ENCODE measurements around the gene LYPD6. TPM values are rescaled to one million over a fixed set of nuclear protein-coding genes. Genes with fewer than 3 reads are reported as not detected.

Gene LYPD6
- total RNA-seq, 1 donor from 2014 or later: 4.1 TPM

- TF ChIP-seq EZH2 (IDR thresholded peaks at IDR 0.05) (no peak), EZH2phosphoT487 (IDR thresholded peaks at IDR 0.05) (no peak)
- TF ChIP-seq, protein P1, sequence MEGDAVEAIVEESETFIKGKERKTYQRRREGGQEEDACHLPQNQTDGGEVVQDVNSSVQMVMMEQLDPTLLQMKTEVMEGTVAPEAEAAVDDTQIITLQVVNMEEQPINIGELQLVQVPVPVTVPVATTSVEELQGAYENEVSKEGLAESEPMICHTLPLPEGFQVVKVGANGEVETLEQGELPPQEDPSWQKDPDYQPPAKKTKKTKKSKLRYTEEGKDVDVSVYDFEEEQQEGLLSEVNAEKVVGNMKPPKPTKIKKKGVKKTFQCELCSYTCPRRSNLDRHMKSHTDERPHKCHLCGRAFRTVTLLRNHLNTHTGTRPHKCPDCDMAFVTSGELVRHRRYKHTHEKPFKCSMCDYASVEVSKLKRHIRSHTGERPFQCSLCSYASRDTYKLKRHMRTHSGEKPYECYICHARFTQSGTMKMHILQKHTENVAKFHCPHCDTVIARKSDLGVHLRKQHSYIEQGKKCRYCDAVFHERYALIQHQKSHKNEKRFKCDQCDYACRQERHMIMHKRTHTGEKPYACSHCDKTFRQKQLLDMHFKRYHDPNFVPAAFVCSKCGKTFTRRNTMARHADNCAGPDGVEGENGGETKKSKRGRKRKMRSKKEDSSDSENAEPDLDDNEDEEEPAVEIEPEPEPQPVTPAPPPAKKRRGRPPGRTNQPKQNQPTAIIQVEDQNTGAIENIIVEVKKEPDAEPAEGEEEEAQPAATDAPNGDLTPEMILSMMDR (IDR thresholded peaks at IDR 0.05): no peak
- peaks cover 3% of the 10 kb centered on the region for H3K27me3 Mint-ChIP-seq (ENCODE audit: insufficient read depth, low read depth)
- Histone ChIP-seq H3K36me3 (no peaks in the 10 kb centered on the region), H3K4me3 (no peak overlapping the region), H3K9me3 (ENCODE audit: low read depth) (no peaks in the 10 kb centered on the region), H4K20me1 (ENCODE audit: low read depth) (peaks cover 11% of the 10 kb centered on the region), H3F3A (ENCODE audit: low read depth) (peaks cover 20% of the 10 kb centered on the region), H3K4me2 (no peak overlapping the region), H3K79me2 (ENCODE audit: low read depth) (no peaks in the 10 kb centered on the region), H3K27ac (no peak overlapping the region), H3K9ac (no peak overlapping the region), H2AFZ (replicated peaks) (no peak overlapping the region), H3K27me3 (peaks cover 38% of the 10 kb centered on the region), H3K4me1 (peaks cover 7% of the 10 kb centered on the region)
- peaks cover 2% of the 10 kb centered on the region for H3K36me3 Mint-ChIP-seq
- peaks cover 18% of the 10 kb centered on the region for H3K4me1 Mint-ChIP-seq
- no peak overlapping the region for H3K27ac Mint-ChIP-seq
- H3K9me3 Mint-ChIP-seq: peaks cover 2% of the 10 kb centered on the region
- no peak for DNase-seq (ENCODE audit: low spot score)
- no peak overlapping the region for H3K4me3 Mint-ChIP-seq
Observed at GRCh38 chr2:149332364-149332763, 2.0 kb downstream of the LYPD6 start.

DNA sequence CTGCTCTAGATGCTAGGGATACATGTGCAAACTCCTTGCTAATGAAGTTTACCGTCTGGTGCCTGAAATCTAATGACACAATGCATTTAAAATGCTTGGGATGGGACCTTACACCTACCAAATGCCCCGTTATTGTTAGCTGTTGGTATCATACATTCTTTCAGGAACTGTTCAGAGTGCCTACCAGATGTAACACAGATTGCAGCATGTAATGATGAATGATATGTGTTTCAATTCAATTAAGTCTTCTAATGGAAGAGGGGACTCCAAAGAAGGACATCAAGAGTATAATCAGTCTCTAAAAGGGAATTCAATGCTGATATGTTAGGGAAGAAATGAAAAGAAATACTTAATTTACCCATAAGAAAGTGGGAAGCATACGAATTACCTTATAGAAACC, 3.2 kb downstream of the LYPD6 start:
- Histone ChIP-seq H3K9ac (no peak overlapping the region), H3K4me3 (no peak overlapping the region), H3K9me3 (ENCODE audit: low read depth) (no peaks in the 10 kb centered on the region), H3K4me2 (no peak overlapping the region), H3K4me1 (peaks cover 7% of the 10 kb centered on the region), H3K79me2 (ENCODE audit: low read depth) (no peaks in the 10 kb centered on the region), H3K27ac (no peak overlapping the region), H3F3A (ENCODE audit: low read depth) (peaks cover 15% of the 10 kb centered on the region), H3K36me3 (no peaks in the 10 kb centered on the region), H4K20me1 (ENCODE audit: low read depth) (peaks cover 11% of the 10 kb centered on the region), H2AFZ (replicated peaks) (no peak overlapping the region), H3K27me3 (peaks cover 31% of the 10 kb centered on the region)
- Mint-ChIP-seq H3K9me3 (peaks cover 2% of the 10 kb centered on the region), H3K36me3 (peaks cover 2% of the 10 kb centered on the region), H3K27me3 (ENCODE audit: insufficient read depth, low read depth) (no peaks in the 10 kb centered on the region), H3K4me3 (no peak overlapping the region), H3K27ac (no peak overlapping the region), H3K4me1 (peaks cover 13% of the 10 kb centered on the region)
- DNase-seq (ENCODE audit: low spot score): no peak
- TF ChIP-seq, protein P1 (IDR thresholded peaks at IDR 0.05): no peak
- TF ChIP-seq EZH2 (IDR thresholded peaks at IDR 0.05): no peak
- no peak for TF ChIP-seq EZH2phosphoT487 (IDR thresholded peaks at IDR 0.05)

DNA sequence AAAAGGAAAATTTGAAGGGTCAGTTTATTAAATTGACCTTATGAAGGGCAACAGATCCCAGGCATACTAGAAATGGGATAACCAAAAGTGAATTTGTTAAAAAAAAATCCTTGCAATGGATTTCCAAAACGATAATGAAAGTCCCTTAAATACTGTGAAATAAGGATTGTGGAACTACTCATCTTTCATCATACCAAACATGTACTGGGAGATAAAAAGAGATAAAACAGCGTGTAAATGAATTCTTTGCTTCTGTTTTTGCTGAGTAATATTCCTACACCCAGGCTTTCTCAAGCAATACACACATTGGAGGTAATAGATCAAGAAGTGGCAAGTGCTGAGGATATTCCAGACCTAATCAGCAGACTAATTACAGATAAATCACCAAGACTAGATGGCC, 3.8 kb downstream of the LYPD6 start:
- peaks cover 7% of the 10 kb centered on the region for H3K4me1 ChIP-seq
- Mint-ChIP-seq H3K4me3 (no peak overlapping the region), H3K27ac (no peak overlapping the region), H3K27me3 (ENCODE audit: insufficient read depth, low read depth) (no peaks in the 10 kb centered on the region), H3K36me3 (peaks cover 2% of the 10 kb centered on the region), H3K9me3 (peaks cover 2% of the 10 kb centered on the region), H3K4me1 (peaks cover 10% of the 10 kb centered on the region)
- H3K4me2 ChIP-seq: no peak overlapping the region
- no peaks in the 10 kb centered on the region for H3K9me3 ChIP-seq (ENCODE audit: low read depth)
- H2AFZ ChIP-seq (replicated peaks): no peak overlapping the region
- TF ChIP-seq, protein P1 (IDR thresholded peaks at IDR 0.05): no peak
- no peak for TF ChIP-seq EZH2 (IDR thresholded peaks at IDR 0.05)
- no peak for TF ChIP-seq EZH2phosphoT487 (IDR thresholded peaks at IDR 0.05)
- peaks cover 11% of the 10 kb centered on the region for H4K20me1 ChIP-seq (ENCODE audit: low read depth)
- H3F3A ChIP-seq (ENCODE audit: low read depth): peaks cover 10% of the 10 kb centered on the region
- no peak overlapping the region for H3K4me3 ChIP-seq
- no peaks in the 10 kb centered on the region for H3K36me3 ChIP-seq
- H3K79me2 ChIP-seq (ENCODE audit: low read depth): no peaks in the 10 kb centered on the region
- no peak overlapping the region for H3K9ac ChIP-seq
- H3K27me3 ChIP-seq: peaks cover 26% of the 10 kb centered on the region
- no peak for DNase-seq (ENCODE audit: low spot score)
- H3K27ac ChIP-seq: no peak overlapping the region
